ENCODE measurements around the gene STK39. TPM values are rescaled to one million over a fixed set of nuclear protein-coding genes. Genes with fewer than 3 reads are reported as not detected.

Gene STK39
- total and polyA plus RNA-seq, 9 of the 15 experiments (the other 6 are each of a cell fraction or from before 2014, with no cell fraction given): 0.19 to 0.76 (median 0.51) TPM

- Histone ChIP-seq H4K20me1 (replicated peaks; ENCODE audit: control insufficient read depth, insufficient read depth, low read length) (no peaks in the 10 kb centered on the region), H3K4me3 (no peak overlapping the region), H3K79me2 (ENCODE audit: control insufficient read depth, insufficient read depth, low read length) (no peaks in the 10 kb centered on the region), H3K4me1 (replicated peaks in 1 of 2; ENCODE audit: control insufficient read depth in 2 of 2, insufficient read depth in 2 of 2, low read length in 2 of 2) (no peaks in the 10 kb centered on the region), H2AFZ (ENCODE audit: low read depth, low read length) (no peak overlapping the region), H3K9me3 (replicated peaks; ENCODE audit: control insufficient read depth, insufficient read depth, low read depth, low read length) (no peaks in the 10 kb centered on the region), H3K9me1 (ENCODE audit: control insufficient read depth, insufficient read depth, low read length) (no peaks in the 10 kb centered on the region), H3K9ac (ENCODE audit: insufficient read depth in 1 of 2, low read depth in 2 of 2, low read length in 2 of 2) (no peak overlapping the region), H3K36me3 (ENCODE audit: control insufficient read depth, insufficient read depth, low read length) (no peaks in the 10 kb centered on the region), H3K27me3 (ENCODE audit: control insufficient read depth in 2 of 2, insufficient read depth in 2 of 2, low read length in 2 of 2) (peaks cover 10 to 20% of the 10 kb centered on the region in 2 experiments; a peak in 4 of 5 replicates), H3K27ac (ENCODE audit: extremely low read depth, low read depth, low read length) (no peak overlapping the region), H3K4me2 (ENCODE audit: insufficient read depth, low read length) (no peak overlapping the region)
- TF ChIP-seq RBM25 (IDR thresholded peaks at IDR 0.05; ENCODE audit: low read depth, low read length, severe bottlenecking) (peak; percentile 49), ZNF239 (CRISPR knock-in tag; IDR thresholded peaks at IDR 0.05) (peak; percentile 97), POLR3A (IDR thresholded peaks at IDR 0.05; ENCODE audit: borderline replicate concordance, extremely low read depth, insufficient read depth, insufficient read length) (no peak), GABPB2 (CRISPR knock-in tag; conservative IDR thresholded peaks at IDR 0.05) (no peak), NCOR1 (IDR thresholded peaks at IDR 0.05) (no peak)
- under 1% methylated on average over 4 of the region's 4 CpGs for WGBS (ENCODE audit: insufficient coverage, low coverage, missing lambda C conversion rate)
- ATAC-seq: no peak
- BruUV-seq (replicated peaks): no TSS peak
- POLR2A ChIA-PET: interaction anchor here (0.6 kb wide), 1 partner anchor 740 kb away, joined by 3 read pairs; no protein-coding TSS in a partner anchor
- DNase-seq (ENCODE audit: extremely low read depth in 1 of 4, low spot score in 3 of 4): no peak
- intact Hi-C loops (cut with micrococcal nuclease) (loop anchor here (10.0 kb wide), 1 partner anchor 537 kb away; no protein-coding TSS in a partner anchor), in situ Hi-C loops (cut with MboI) (no loop called here)
- CTCF ChIA-PET (ENCODE audit: low intra/inter-chr PET ratio): no interaction called here
- no peak for FAIRE-seq
Measured at GRCh38 chr2:168167511-168168263, 79.7 kb downstream of the STK39 start.

Data from K562 (cell line).